Endothelial cell of umbilical vein (primary cell): ENCODE data around the gene SIGLECL1. TPM values are rescaled to one million over a fixed set of nuclear protein-coding genes. Genes with fewer than 3 reads are reported as not detected.

Experiments used
- BruUV-seq: library from RNA; stranded (reverse); fragments of 400-500 nt; replicated peaks from 2 replicates; lab custom pipeline; 2021; lab: Mats Ljungman, UMichigan
- CTCF ChIA-PET: fragments of 300-600, 350-600 bp; sonication (Branson Sonifier 250); formaldehyde crosslinking; loops from one replicate; lab custom pipeline; 2021; ENCODE audit warnings: antibody characterized with exemption, inconsistent platforms; lab: Charles Lee
- POLR2A ChIA-PET: fragments of 300-600, 350-600 bp; sonication (Branson Sonifier 250); formaldehyde crosslinking; loops from one replicate; lab custom pipeline; 2021; ENCODE audit warnings: antibody characterized with exemption, inconsistent platforms; lab: Charles Lee
- DNase-seq: peaks from one replicate; pipeline ENCODE4 v3.0.0-alpha.2; 2011; ENCODE audit warnings: low read depth, low spot score
- FAIRE-seq: peaks from 2 replicates; lab custom pipeline; 2011; peaks lifted over from hg19 to GRCh38; lab: Jason Lieb, UNC
- H2AFZ ChIP-seq: 2 replicates; pipeline ENCODE4 v1.6.0; 2012; ENCODE audit warnings: low read depth, low read length, control low read depth, inconsistent platforms
- H3K27ac ChIP-seq: 2 replicates; pipeline ENCODE4 v1.5.1; 2011; ENCODE audit warnings: low read depth, mild to moderate bottlenecking, control low read depth, low read length, moderate library complexity; ENCODE audit not compliant: insufficient read depth
- H3K27me3 ChIP-seq, 2 experiments: 2 replicates each; pipeline versions ENCODE4 v1.6.0 to v1.6.1; 2011; ENCODE audit warnings: low read length in 2 of 2, mixed read lengths in 1 of 2; ENCODE audit not compliant: control insufficient read depth in 2 of 2, insufficient read depth in 2 of 2
- H3K36me3 ChIP-seq, 2 experiments: 2 replicates in 1 of 2; 3 replicates in 1 of 2; pipeline ENCODE4 v1.5.1; 2011; ENCODE audit warnings: low read length in 2 of 2, mild to moderate bottlenecking in 1 of 2, moderate library complexity in 1 of 2; ENCODE audit not compliant: control insufficient read depth in 2 of 2, insufficient read depth in 2 of 2; ENCODE audit errors: extremely low read depth in 1 of 2
- H3K4me1 ChIP-seq: 3 replicates; pipeline ENCODE4 v1.5.1; 2011; ENCODE audit warnings: mild to moderate bottlenecking, low read length; ENCODE audit not compliant: control insufficient read depth, insufficient read depth; ENCODE audit errors: extremely low read depth
- H3K4me2 ChIP-seq: 2 replicates; pipeline ENCODE4 v1.6.1; 2011; ENCODE audit warnings: low read length, control low read depth, mixed read lengths; ENCODE audit not compliant: insufficient read depth
- H3K4me3 ChIP-seq, 3 experiments: fragments of 200-600 bp in 1 of 3; sonication (generic), shearing (Covaris generic) in 1 of 3; replicated peaks in 1 of 3; 2 replicates each; pipeline ENCODE4 v1.5.1; 2011 to 2016; ENCODE audit warnings: control low read depth in 3 of 3, low read length in 3 of 3, mild to moderate bottlenecking in 2 of 3, inconsistent platforms in 1 of 3, low read depth in 1 of 3, moderate library complexity in 1 of 3; ENCODE audit not compliant: insufficient read depth in 1 of 3
- H3K79me2 ChIP-seq: 2 replicates; pipeline ENCODE4 v1.6.0; 2012; ENCODE audit warnings: low read length, inconsistent platforms; ENCODE audit not compliant: control insufficient read depth, insufficient read depth
- H3K9ac ChIP-seq: replicated peaks from 2 replicates; pipeline ENCODE3; 2011; ENCODE audit warnings: low read length, control low read depth; ENCODE audit not compliant: insufficient read depth; ENCODE audit errors: extremely low read depth
- H3K9me1 ChIP-seq: replicated peaks from 3 replicates; pipeline ENCODE4 v1.6.0; 2011; ENCODE audit warnings: mild to moderate bottlenecking, low read length; ENCODE audit not compliant: control insufficient read depth, insufficient read depth; ENCODE audit errors: extremely low read depth
- H3K9me3 ChIP-seq: replicated peaks from 2 replicates; pipeline ENCODE4 v1.5.1; 2012; ENCODE audit warnings: low read length, inconsistent platforms; ENCODE audit not compliant: control insufficient read depth, insufficient read depth
- H4K20me1 ChIP-seq: replicated peaks from 2 replicates; pipeline ENCODE3; 2011; ENCODE audit warnings: mild to moderate bottlenecking, low read length; ENCODE audit not compliant: control insufficient read depth, insufficient read depth; ENCODE audit errors: extremely low read depth
- CTCF ChIP-seq, 2 donors: IDR thresholded peaks; 1 replicate in 1 of 2; 2 replicates in 1 of 2; pipeline ENCODE4 v1.5.1; 2011; ENCODE audit warnings: low read length in 2 of 2, mild to moderate bottlenecking in 2 of 2, moderate library complexity in 2 of 2, control low read depth in 1 of 2, inconsistent platforms in 1 of 2, low read depth in 1 of 2; ENCODE audit not compliant: insufficient read depth in 1 of 2; ENCODE audit errors: extremely low read depth in 1 of 2
- EZH2 ChIP-seq: IDR thresholded peaks from 2 replicates; pipeline ENCODE4 v1.6.1; 2012; ENCODE audit warnings: borderline replicate concordance, low read depth, mild to moderate bottlenecking, moderate library complexity, low read length, inconsistent platforms; ENCODE audit not compliant: severe bottlenecking
- FOS ChIP-seq: IDR thresholded peaks from 2 replicates; pipeline ENCODE4 v1.6.1; 2011; ENCODE audit warnings: mild to moderate bottlenecking, low read length, moderate library complexity, borderline replicate concordance; ENCODE audit not compliant: insufficient read depth
- GATA2 ChIP-seq: IDR thresholded peaks from 2 replicates; pipeline ENCODE4 v1.7.0; 2011; ENCODE audit warnings: low read depth, mild to moderate bottlenecking, moderate library complexity, mixed read lengths, low read length; ENCODE audit not compliant: insufficient read length, insufficient read depth
- JUN ChIP-seq: IDR thresholded peaks from 2 replicates; pipeline ENCODE4 v1.6.1; 2011; ENCODE audit warnings: borderline replicate concordance, low read depth; ENCODE audit not compliant: insufficient read length, insufficient read depth
- MAX ChIP-seq: IDR thresholded peaks from 2 replicates; pipeline ENCODE4 v1.6.1; 2011; ENCODE audit not compliant: insufficient read depth, insufficient read length
- MYC ChIP-seq: IDR thresholded peaks from one replicate; pipeline ENCODE4 v1.6.1; 2011; ENCODE audit warnings: mild to moderate bottlenecking, low read depth, low read length
- POLR2A ChIP-seq: IDR thresholded peaks from 2 replicates; pipeline ENCODE4 v1.6.1; 2012; ENCODE audit warnings: low read depth, mild to moderate bottlenecking, control low read depth, low read length
- POLR2AphosphoS5 ChIP-seq: IDR thresholded peaks from 2 replicates; pipeline ENCODE4 v1.6.1; 2012; ENCODE audit warnings: low read depth, mild to moderate bottlenecking, control low read depth, low read length, moderate library complexity; ENCODE audit not compliant: insufficient read depth
- dilution Hi-C: fragments of 300-500 bp; cut with MboI; formaldehyde crosslinking; loops from one replicate; pipeline ENCODE4 v1.15.0; 2019; ENCODE audit warnings: low sequenced_read_pairs; ENCODE audit not compliant: extremely low pct_ligation_motif_present
- intact Hi-C: fragments of 100-400 bp; cut with micrococcal nuclease; formaldehyde crosslinking; loops from one replicate; pipeline ENCODE4 v1.10.0; 2022
- polyA plus RNA-seq, 4 experiments: library from polyadenylated mRNA; depleted of rRNA in 3 of 4; stranded (reverse) in 3 of 4; unstranded in 1 of 4; fragments of >200 nt; gene quantifications; 2 replicates each; pipeline versions ENCODE4 v1.2.1 to v1.2.3, GENCODE V29; 2011 to 2012; ENCODE audit warnings: missing spikeins in 1 of 4
- total RNA-seq: library from RNA; stranded (reverse); gene quantifications from 2 replicates; pipeline ENCODE4 v1.2.3, GENCODE V29; 2021

The SIGLECL1 gene
- total and polyA plus RNA-seq, 2 donors (not counting 3 experiments of a cell fraction or from before 2014, with no cell fraction given): not detected

- intact Hi-C loops (no loop called here), dilution Hi-C loops (no loop called here)
- H3K4me3 ChIP-seq: no peak overlapping the region
- H3K4me1 ChIP-seq: no peaks in the 10 kb centered on the region
- CTCF ChIA-PET: no interaction called here
- TF ChIP-seq GATA2: no peak
- TF ChIP-seq MYC: no peak
- no peak for TF ChIP-seq JUN
- no peak for TF ChIP-seq MAX
- TF ChIP-seq EZH2: no peak
- TF ChIP-seq POLR2A: no peak
- H3K9me1 ChIP-seq: no peaks in the 10 kb centered on the region
- H3K9ac ChIP-seq: no peak overlapping the region
- no peaks in the 10 kb centered on the region for H3K79me2 ChIP-seq
- DNase-seq (no peak), FAIRE-seq (no peak)
- no peak overlapping the region for H3K4me2 ChIP-seq
- H2AFZ ChIP-seq: no peak overlapping the region
- H3K27ac ChIP-seq: no peak overlapping the region
- H3K9me3 ChIP-seq: no peaks in the 10 kb centered on the region
- H3K36me3 ChIP-seq: no peaks in the 10 kb centered on the region
- no TSS peak for BruUV-seq
- POLR2A ChIA-PET: no interaction called here
- no peaks in the 10 kb centered on the region for H4K20me1 ChIP-seq
- H3K27me3 ChIP-seq: no peaks in the 10 kb centered on the region
These were observed 46.6 kb upstream of the SIGLECL1 start for GRCh38 chr19:51204321-51204720.

- Histone ChIP-seq H3K9me1 (no peaks in the 10 kb centered on the region), H3K9ac (no peak overlapping the region), H3K4me2 (no peak overlapping the region), H3K4me1 (no peaks in the 10 kb centered on the region), H3K27me3 (no peaks in the 10 kb centered on the region), H3K79me2 (no peaks in the 10 kb centered on the region), H2AFZ (no peak overlapping the region), H3K9me3 (no peaks in the 10 kb centered on the region), H3K4me3 (no peak overlapping the region), H4K20me1 (no peaks in the 10 kb centered on the region), H3K27ac (no peak overlapping the region), H3K36me3 (no peaks in the 10 kb centered on the region)
- DNase-seq (no peak), FAIRE-seq (no peak)
- dilution Hi-C loops: no loop called here
- intact Hi-C loops: no loop called here
- BruUV-seq: no TSS peak
- ChIA-PET POLR2A (no interaction called here), CTCF (no interaction called here)
- TF ChIP-seq CTCF (IDR thresholded peaks at IDR 0.05; ENCODE audit: extremely low read depth in 1 of 2, insufficient read depth in 1 of 2, low read depth in 1 of 2, low read length in 2 of 2) (no peak), MYC (no peak), FOS (no peak), JUN (no peak), GATA2 (no peak), POLR2AphosphoS5 (no peak), POLR2A (no peak), MAX (no peak), EZH2 (no peak)
These were observed 43.1 kb upstream of the SIGLECL1 start for GRCh38 chr19:51207747-51208146.
